H1 (cell line): ENCODE measurements around the gene VPREB1. TPM values are rescaled to one million over a fixed set of nuclear protein-coding genes. Genes with fewer than 3 reads are reported as not detected.

ENCODE experiments used
- CTCF ChIA-PET: fragments of 300-600 bp; sonication (Branson Sonifier 250); formaldehyde crosslinking; loops from one replicate; lab custom pipeline; 2021; ENCODE audit not compliant: partially characterized antibody; lab: Charles Lee
- POLR2A ChIA-PET: fragments of 300-600 bp; sonication (Branson Sonifier 250); formaldehyde crosslinking; loops from one replicate; lab custom pipeline; 2021; ENCODE audit warnings: inconsistent platforms; ENCODE audit not compliant: partially characterized antibody; lab: Charles Lee
- DNase-seq, 2 experiments: peaks; one replicate each; pipeline versions ENCODE4 v3.0.0 to v3.0.0-alpha.2; 2010 to 2022; ENCODE audit warnings: low spot score in 2 of 2, low read depth in 1 of 2, mixed read lengths in 1 of 2
- FAIRE-seq: peaks from 2 replicates; lab custom pipeline; 2011; peaks lifted over from hg19 to GRCh38; lab: Jason Lieb, UNC
- H2AFZ ChIP-seq: 2 replicates; pipeline ENCODE4 v1.8.1; 2012; ENCODE audit warnings: low read length, inconsistent platforms
- H2AK5ac ChIP-seq: 2 replicates; pipeline ENCODE4 v1.6.1; 2013; ENCODE audit warnings: low read depth, low read length
- H2BK120ac ChIP-seq: replicated peaks from 2 replicates; pipeline ENCODE3; 2013; ENCODE audit warnings: low read depth, low read length, inconsistent platforms
- H2BK12ac ChIP-seq: 2 replicates; pipeline ENCODE4 v1.6.1; 2013; ENCODE audit warnings: low read depth, low read length
- H2BK15ac ChIP-seq: 2 replicates; pipeline ENCODE4 v1.6.1; 2013; ENCODE audit warnings: low read length
- H2BK20ac ChIP-seq: 2 replicates; pipeline ENCODE4 v1.6.1; 2013; ENCODE audit warnings: low read length
- H2BK5ac ChIP-seq: 2 replicates; pipeline ENCODE4 v1.6.1; 2013; ENCODE audit warnings: low read depth, low read length
- H3K14ac ChIP-seq: 2 replicates; pipeline ENCODE4 v1.6.1; 2013; ENCODE audit warnings: inconsistent platforms; ENCODE audit not compliant: insufficient read length
- H3K18ac ChIP-seq: 2 replicates; pipeline ENCODE4 v1.6.1; 2013; ENCODE audit warnings: low read length; ENCODE audit errors: extremely low read depth
- H3K23ac ChIP-seq: 2 replicates; pipeline ENCODE4 v1.6.1; 2013; ENCODE audit warnings: inconsistent platforms; ENCODE audit not compliant: insufficient read length
- H3K23me2 ChIP-seq: 2 replicates; pipeline ENCODE4 v1.6.1; 2013; ENCODE audit warnings: low read depth, low read length
- H3K27ac ChIP-seq: 2 replicates; pipeline ENCODE4 v1.6.1; 2011; ENCODE audit warnings: low read depth, low read length, inconsistent platforms
- H3K27me3 ChIP-seq, 4 experiments: replicated peaks in 1 of 4; 1 replicate in 1 of 4; 2 replicates in 3 of 4; pipeline versions ENCODE4 v1.6.1 to v1.8.1; 2011 to 2013; ENCODE audit warnings: low read length in 3 of 4, mild to moderate bottlenecking in 3 of 4, inconsistent platforms in 2 of 4, mixed read lengths in 2 of 4, moderate library complexity in 1 of 4; ENCODE audit not compliant: control insufficient read depth in 3 of 4, insufficient read depth in 3 of 4; ENCODE audit errors: extremely low read depth in 1 of 4
- H3K36me3 ChIP-seq, 4 experiments: 2 replicates each; pipeline versions ENCODE4 v1.6.1 to v1.8.1; 2011 to 2013; ENCODE audit warnings: mild to moderate bottlenecking in 4 of 4, low read length in 3 of 4, moderate library complexity in 2 of 4, control low read depth in 1 of 4, inconsistent platforms in 1 of 4; ENCODE audit not compliant: insufficient read depth in 4 of 4, control insufficient read depth in 2 of 4
- H3K4ac ChIP-seq: replicated peaks from 2 replicates; pipeline ENCODE3; 2013; ENCODE audit warnings: low read length, low read depth, mixed read lengths, inconsistent platforms; ENCODE audit not compliant: insufficient read length
- H3K4me1 ChIP-seq, 4 experiments: replicated peaks in 1 of 4; 1 replicate in 1 of 4; 2 replicates in 3 of 4; pipeline versions ENCODE4 v1.6.1 to v1.8.1; 2011 to 2013; ENCODE audit warnings: low read length in 3 of 4, inconsistent platforms in 2 of 4, mixed read lengths in 1 of 4; ENCODE audit not compliant: insufficient read depth in 4 of 4, control insufficient read depth in 3 of 4
- H3K4me2 ChIP-seq, 2 experiments: 2 replicates each; pipeline versions ENCODE4 v1.6.1 to v1.8.1; 2011 to 2013; ENCODE audit warnings: low read depth in 2 of 2, low read length in 2 of 2, control low read depth in 1 of 2, inconsistent platforms in 1 of 2, mild to moderate bottlenecking in 1 of 2; ENCODE audit not compliant: insufficient read depth in 1 of 2
- H3K4me3 ChIP-seq, 4 experiments: fragments of 200-600, 300-600 bp in 1 of 4; sonication (generic), shearing (Covaris generic), sonication (Bioruptor Twin) in 1 of 4; 2 replicates each; pipeline versions ENCODE4 v1.5.1 to v1.8.1; 2011 to 2016; ENCODE audit warnings: low read length in 4 of 4, low read depth in 3 of 4, control low read depth in 2 of 4, inconsistent platforms in 2 of 4, mild to moderate bottlenecking in 2 of 4, mixed read lengths in 1 of 4, moderate library complexity in 1 of 4; ENCODE audit not compliant: insufficient read depth in 2 of 4; ENCODE audit errors: extremely low read depth in 1 of 4
- H3K56ac ChIP-seq: replicated peaks from 2 replicates; pipeline ENCODE3; 2013; ENCODE audit warnings: low read depth, mild to moderate bottlenecking, mixed read lengths, low read length, inconsistent platforms; ENCODE audit not compliant: insufficient read length
- H3K79me1 ChIP-seq: 2 replicates; pipeline ENCODE4 v1.6.1; 2013; ENCODE audit warnings: low read depth, low read length, control low read depth
- H3K79me2 ChIP-seq, 2 experiments: 2 replicates each; pipeline versions ENCODE4 v1.6.1 to v1.8.1; 2012 to 2013; ENCODE audit warnings: low read length in 2 of 2, mild to moderate bottlenecking in 2 of 2, inconsistent platforms in 1 of 2; ENCODE audit not compliant: insufficient read depth in 2 of 2, control insufficient read depth in 1 of 2
- H3K9ac ChIP-seq, 4 experiments: replicated peaks in 1 of 4; 1 replicate in 1 of 4; 2 replicates in 3 of 4; pipeline versions ENCODE4 v1.6.1 to v1.8.1; 2011 to 2013; ENCODE audit warnings: low read depth in 3 of 4, low read length in 3 of 4, control low read depth in 2 of 4, mild to moderate bottlenecking in 2 of 4, moderate library complexity in 2 of 4, inconsistent platforms in 1 of 4; ENCODE audit errors: extremely low read depth in 1 of 4
- H3K9me3 ChIP-seq, 2 experiments: 2 replicates each; pipeline versions ENCODE4 v1.6.1 to v1.8.1; 2012 to 2013; ENCODE audit warnings: mild to moderate bottlenecking in 2 of 2, moderate library complexity in 2 of 2, control low read depth in 1 of 2, inconsistent platforms in 1 of 2, low read depth in 1 of 2, low read length in 1 of 2, mixed read lengths in 1 of 2; ENCODE audit not compliant: insufficient read depth in 2 of 2
- H4K20me1 ChIP-seq, 2 experiments: replicated peaks in 1 of 2; 2 replicates each; pipeline versions ENCODE3 to v1.8.1; 2011 to 2013; ENCODE audit warnings: inconsistent platforms in 2 of 2, low read length in 2 of 2, mild to moderate bottlenecking in 1 of 2; ENCODE audit not compliant: insufficient read depth in 2 of 2, control insufficient read depth in 1 of 2
- H4K5ac ChIP-seq: 2 replicates; pipeline ENCODE4 v1.6.1; 2013; ENCODE audit warnings: low read length, low read depth, mixed read lengths, inconsistent platforms; ENCODE audit not compliant: insufficient read length
- H4K8ac ChIP-seq: 2 replicates; pipeline ENCODE4 v1.8.0; 2013; ENCODE audit warnings: mild to moderate bottlenecking, moderate library complexity, low read length, inconsistent platforms; ENCODE audit not compliant: insufficient read depth; ENCODE audit errors: extremely low read depth
- H4K91ac ChIP-seq: replicated peaks from 2 replicates; pipeline ENCODE3; 2013; ENCODE audit warnings: low read length, mixed read lengths, inconsistent platforms; ENCODE audit not compliant: insufficient read length
- SRF ChIP-seq: IDR thresholded peaks from 2 replicates; pipeline ENCODE4 v1.6.1; 2011; ENCODE audit warnings: mild to moderate bottlenecking, low read depth, low read length, moderate library complexity
- SUZ12 ChIP-seq: fragments of 200-600 bp; sonication (generic); IDR thresholded peaks from 2 replicates; pipeline ENCODE4 v1.6.1; 2012; ENCODE audit warnings: mild to moderate bottlenecking, inconsistent platforms, low read length, moderate library complexity, mixed read lengths
- WGBS, 2 experiments: shearing (Covaris generic) in 1 of 2; methylation state at CpG; one replicate each; pipeline versions ENCODE4 v1.1.6 to v1.1.7; 2013 to 2015; ENCODE audit warnings: low lambda C conversion rate in 2 of 2, mixed read lengths in 2 of 2, inconsistent platforms in 1 of 2, low coverage in 1 of 2, missing lambda C conversion rate in 1 of 2; ENCODE audit not compliant: insufficient replicate concordance in 2 of 2, insufficient coverage in 1 of 2, insufficient read length in 1 of 2; ENCODE audit errors: extremely low coverage in 1 of 2, missing lambda C conversion rate in 1 of 2; 5-methylcytosine and 5-hydroxymethylcytosine counted together
- polyA plus RNA-seq, 7 experiments: library from polyadenylated mRNA; depleted of rRNA in 3 of 7; stranded (reverse) in 5 of 7; unstranded in 2 of 7; fragments of >200 nt in 5 of 7; fragments of 200-250 nt in 2 of 7; gene quantifications; 1 replicate in 5 of 7; 2 replicates in 1 of 7; 4 replicates in 1 of 7; pipeline versions ENCODE4 v1.2.1 to v1.2.3, GENCODE V29; 2011 to 2013; ENCODE audit warnings: missing spikeins in 2 of 7, mixed read lengths in 2 of 7
- total RNA-seq: library from RNA; stranded (reverse); fragmentation: NEBNext Ultra II Directional; extraction: Animal tissue kit (Norgen Biotek cat#: 25700); gene quantifications from 2 replicates; pipeline ENCODE4 v1.2.1, GENCODE V29; 2021

VPREB1 gene
- total and polyA plus RNA-seq, 2 of the 8 experiments (the other 6 are each of a cell fraction or from before 2014, with no cell fraction given), result not detected

DNA sequence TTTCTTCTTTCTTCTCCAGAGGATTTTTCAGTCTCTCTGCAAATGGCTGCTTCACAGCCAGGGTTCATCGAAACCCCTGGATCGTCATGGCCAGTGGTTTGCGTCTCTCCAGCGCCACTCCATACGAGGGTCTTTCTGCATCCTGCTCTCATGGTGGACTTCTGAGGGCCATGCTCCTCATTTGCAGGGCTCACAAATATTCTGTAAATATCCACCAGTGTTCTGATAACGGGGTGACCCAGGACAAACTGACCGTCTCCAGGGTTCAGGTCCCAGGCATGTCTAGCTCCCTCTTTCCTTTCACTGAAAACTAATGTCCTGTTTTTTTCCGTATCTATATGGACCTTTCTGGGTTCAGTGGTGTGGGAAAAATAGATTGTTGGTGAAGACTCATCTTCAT lies 15.7 kb upstream of the VPREB1 start:
- DNase-seq, result no peak
- ChIA-PET CTCF (interaction anchor here (0.7 to 2.2 kb wide), 2 partner anchors 18 to 22 kb away, joined by 4 read pairs; no protein-coding TSS in a partner anchor), POLR2A (no interaction called here)
- H2AK5ac ChIP-seq, result no peak overlapping the region
- H3K79me1 ChIP-seq, result no peaks in the 10 kb centered on the region
- H3K79me2 ChIP-seq, result no peaks in the 10 kb centered on the region
- H4K5ac ChIP-seq, result no peak overlapping the region
- no peak overlapping the region for H2BK5ac ChIP-seq
- no peak overlapping the region for H2BK12ac ChIP-seq
- H3K4me3 ChIP-seq, result no peak overlapping the region
- no peaks in the 10 kb centered on the region for H3K4me1 ChIP-seq
- H2AFZ ChIP-seq, result no peak overlapping the region
- H4K8ac ChIP-seq, result no peak overlapping the region
- no peak overlapping the region for H2BK15ac ChIP-seq
- no peak overlapping the region for H3K27ac ChIP-seq
- no peak overlapping the region for H2BK20ac ChIP-seq
- H4K20me1 ChIP-seq, result peaks cover 1 to 10% of the 10 kb centered on the region in 2 experiments
- no peaks in the 10 kb centered on the region for H3K36me3 ChIP-seq
- no peak overlapping the region for H3K23ac ChIP-seq
- no peaks in the 10 kb centered on the region for H3K9me3 ChIP-seq
- peaks cover 83 to 100% (median 99%) of the 10 kb centered on the region in 4 experiments for H3K27me3 ChIP-seq
- no peak for TF ChIP-seq SRF
- TF ChIP-seq SUZ12, result peak; percentile 32; the same call in 1 of the 2 replicates
- no peaks in the 10 kb centered on the region for H3K23me2 ChIP-seq
- FAIRE-seq, result no peak
- H3K4me2 ChIP-seq, result no peak overlapping the region
- H2BK120ac ChIP-seq, result no peak overlapping the region
- no peak overlapping the region for H3K9ac ChIP-seq
- 75% methylated on average over 8 of the region's 8 CpGs; no CpG with 5 or more reads in 1 of the 2 experiments for WGBS, 2 experiments
- no peak overlapping the region for H3K14ac ChIP-seq
- H3K56ac ChIP-seq, result no peak overlapping the region
- H3K18ac ChIP-seq, result no peak overlapping the region
- no peak overlapping the region for H4K91ac ChIP-seq
- H3K4ac ChIP-seq, result no peak overlapping the region
